ENCODE measurements around the gene ZSCAN18. TPM values are rescaled to one million over a fixed set of nuclear protein-coding genes. Genes with fewer than 3 reads are reported as not detected.

ZSCAN18 gene
- total RNA-seq, 4 donors from 2014 or later = 35.3 to 64.3 (median 50.9) TPM

- WGBS, 2 donors = 10 to 29% methylated on average over 23 to 35 of the region's 44 CpGs
- no peak for DNase-seq (ENCODE audit: low spot score in 2 of 2)
- no peak overlapping the region for H3K4me3 ChIP-seq (ENCODE audit: low read depth, poor library complexity, severe bottlenecking)
- no peak for TF ChIP-seq POLR2A (IDR thresholded peaks at IDR 0.05)
- intact Hi-C loops (cut with DNase I; ENCODE audit: low total_unique reads) = no loop called here
Measured at GRCh38 chr19:58037927-58038687, 59.9 kb downstream of the ZSCAN18 start.

- no peak for DNase-seq (ENCODE audit: low spot score in 2 of 2)
- H3K4me3 ChIP-seq (ENCODE audit: low read depth, poor library complexity, severe bottlenecking) = no peak overlapping the region
- WGBS, 2 donors = 60 to 62% methylated on average over 8 of the region's 8 CpGs
- no peak for TF ChIP-seq CTCF (IDR thresholded peaks at IDR 0.05)
- TF ChIP-seq POLR2A (IDR thresholded peaks at IDR 0.05) = no peak
- intact Hi-C loops (cut with DNase I; ENCODE audit: low total_unique reads) = no loop called here
Measured at GRCh38 chr19:58035863-58036262, 62.2 kb downstream of the ZSCAN18 start.

GRCh38 chr19:58034477-58034793 is 63.6 kb downstream of the ZSCAN18 start:
- intact Hi-C loops (cut with DNase I; ENCODE audit: low total_unique reads) = no loop called here
- DNase-seq (ENCODE audit: low spot score in 2 of 2) = no peak
- H3K4me3 ChIP-seq (ENCODE audit: low read depth, poor library complexity, severe bottlenecking) = no peak overlapping the region
- TF ChIP-seq POLR2A (IDR thresholded peaks at IDR 0.05) (no peak), CTCF (IDR thresholded peaks at IDR 0.05) (no peak)
- 4 to 7% methylated on average over 20 of the region's 20 CpGs for WGBS, 2 donors

Other genes starting within 250 kb of the ZSCAN18 start
- 10 to 100 TPM; 10.6 to 18.0 (median 17.2) TPM for gene ZNF587, start 248.4 kb downstream of the ZSCAN18 start, total RNA-seq
- 10 to 100 TPM in 2 of 4 donors, 1 to 10 TPM in 2; 6.9 to 18.4 (median 10.0) TPM for gene ZNF814, start 209.2 kb downstream of the ZSCAN18 start, total RNA-seq
- gene ZNF417, start 181.6 kb downstream of the ZSCAN18 start, total RNA-seq = 10 to 100 TPM in 3 of 4 donors, 1 to 10 TPM in 1; 6.6 to 25.5 (median 11.6) TPM
- gene ZNF418, start 162.8 kb downstream of the ZSCAN18 start, total RNA-seq = 10 to 100 TPM in 1 of 4 donors, 1 to 10 TPM in 3; 4.3 to 10.9 (median 6.2) TPM
- 10 to 100 TPM in 1 of 4 donors, 1 to 10 TPM in 3; 7.8 to 11.3 (median 9.1) TPM for gene ZNF256, start 150.5 kb downstream of the ZSCAN18 start, total RNA-seq
- gene C19orf18, start 123.7 kb downstream of the ZSCAN18 start, total RNA-seq = not detected
- gene ZNF606, start 95.4 kb downstream of the ZSCAN18 start, total RNA-seq = 10 to 100 TPM in 3 of 4 donors, 1 to 10 TPM in 1; 9.6 to 53.4 (median 16.3) TPM
- under 1 TPM in 1 of 4 donors, not detected in 3; 0.23 TPM for gene ZSCAN1, start 64.2 kb downstream of the ZSCAN18 start, total RNA-seq
- gene ZNF135, start 38.9 kb downstream of the ZSCAN18 start, total RNA-seq = 1 to 10 TPM; 4.8 to 5.9 (median 5.5) TPM
- 10 to 100 TPM in 1 of 4 donors, 1 to 10 TPM in 3; 8.7 to 12.1 (median 9.2) TPM for gene ZNF329, start 52.6 kb upstream of the ZSCAN18 start, total RNA-seq
- gene ZNF274, start 84.8 kb upstream of the ZSCAN18 start, total RNA-seq = 10 to 100 TPM; 32.5 to 58.5 (median 34.2) TPM
- 10 to 100 TPM; 34.2 to 55.1 (median 43.3) TPM for gene ZNF544, start 130.7 kb upstream of the ZSCAN18 start, total RNA-seq
- gene ZNF8, start 180.7 kb upstream of the ZSCAN18 start, total RNA-seq = 10 to 100 TPM in 1 of 4 donors, 1 to 10 TPM in 3; 3.0 to 12.8 (median 8.9) TPM
- 10 to 100 TPM; 23.3 to 50.1 (median 33.4) TPM for gene ERVK3-1, start 207.1 kb upstream of the ZSCAN18 start, total RNA-seq
- 1 to 10 TPM; 4.8 to 7.7 (median 5.4) TPM for gene ZSCAN22, start 228.8 kb upstream of the ZSCAN18 start, total RNA-seq